ENCODE results near the gene NUDT8.
"Not testable (repeated sequence)": the region's sequence is repeated elsewhere in the genome, so short reads cannot be mapped to it uniquely, and the experiment has no call there.

The NUDT8 gene

DNA sequence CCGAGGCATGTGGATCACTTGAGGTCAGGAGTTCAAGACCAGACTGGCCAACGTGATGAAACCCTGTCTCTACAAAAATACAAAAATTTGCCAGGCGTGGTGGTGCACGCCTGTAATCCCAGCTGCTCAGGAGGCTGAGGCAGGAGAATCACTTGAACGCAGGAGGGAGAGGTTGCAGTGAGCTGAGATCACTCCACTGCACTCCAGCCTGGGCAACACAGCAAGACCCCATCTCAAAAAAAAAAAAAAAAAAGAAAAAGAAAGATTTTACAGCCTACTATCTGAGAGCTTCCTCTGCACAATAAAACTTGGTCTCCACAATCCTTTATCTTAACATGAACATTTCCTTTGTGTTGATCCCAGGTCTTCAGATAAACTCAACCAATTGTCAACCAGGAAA is 31.0 kb upstream of the NUDT8 start:
- DNase-seq = not testable (repeated sequence)

DNA sequence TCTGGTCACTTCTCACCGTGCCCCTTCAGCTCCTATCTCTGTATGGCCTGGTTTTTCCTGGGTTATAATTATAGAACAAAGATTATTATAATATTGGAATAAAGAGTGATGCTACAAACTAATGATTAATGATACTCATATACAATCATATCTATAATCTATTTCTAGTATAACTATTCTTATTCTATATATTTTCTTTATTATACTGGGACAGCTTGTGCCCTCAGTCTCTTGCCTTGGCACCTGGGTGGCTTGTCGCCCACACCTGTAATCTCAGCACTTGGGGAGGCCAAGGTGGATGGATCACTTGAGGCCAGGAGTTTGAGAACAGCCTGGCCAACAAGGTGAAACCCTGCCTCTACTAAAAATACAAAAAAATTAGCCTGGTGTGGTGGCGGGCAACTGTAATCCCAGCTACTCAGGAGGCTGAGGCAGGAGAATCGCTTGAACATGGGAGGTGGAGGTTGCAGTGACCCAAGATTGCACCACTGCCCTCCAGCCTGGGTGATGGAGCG is 30.0 kb upstream of the NUDT8 start:
- DNase-seq = not testable (repeated sequence)

- DNase-seq = no peak
Measured at GRCh38 chr11:67657300-67657699, 27.6 kb upstream of the NUDT8 start.

DNA sequence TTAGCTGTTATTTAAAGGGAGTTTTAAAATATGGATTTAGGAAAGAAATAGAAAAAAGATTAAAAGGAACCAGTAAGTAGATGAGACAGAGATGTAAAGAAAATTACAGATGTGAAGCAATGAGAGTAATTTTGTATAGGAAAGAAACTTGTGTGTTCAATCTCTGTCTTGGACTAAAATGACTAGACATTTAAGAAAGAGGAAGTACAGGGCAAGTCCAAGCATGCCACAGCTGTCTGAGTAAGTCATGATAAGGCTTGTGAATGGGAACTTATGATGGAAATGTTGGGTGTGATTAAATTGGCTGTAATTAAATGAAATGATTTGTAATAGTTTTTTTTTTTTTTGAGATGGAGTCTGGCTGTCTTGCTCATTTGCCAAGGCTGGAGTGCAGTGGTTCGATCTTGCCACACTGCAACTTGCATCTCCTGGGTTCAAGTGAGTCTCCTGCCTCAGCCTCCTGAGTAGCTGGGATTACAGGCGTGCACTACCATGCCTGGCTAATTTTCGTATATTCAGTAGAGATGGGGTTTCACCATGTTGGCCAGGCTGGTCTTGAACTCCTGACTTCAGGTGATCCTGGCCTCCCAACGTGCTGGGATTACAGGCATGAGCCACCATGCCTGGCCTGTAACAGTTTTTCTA is 26.7 kb upstream of the NUDT8 start:
- no peak for DNase-seq

GRCh38 chr11:67654225-67654624 is 24.5 kb upstream of the NUDT8 start:
- DNase-seq = no peak

- no peak for DNase-seq
Measured at GRCh38 chr11:67652965-67653845, 23.5 kb upstream of the NUDT8 start.

DNA sequence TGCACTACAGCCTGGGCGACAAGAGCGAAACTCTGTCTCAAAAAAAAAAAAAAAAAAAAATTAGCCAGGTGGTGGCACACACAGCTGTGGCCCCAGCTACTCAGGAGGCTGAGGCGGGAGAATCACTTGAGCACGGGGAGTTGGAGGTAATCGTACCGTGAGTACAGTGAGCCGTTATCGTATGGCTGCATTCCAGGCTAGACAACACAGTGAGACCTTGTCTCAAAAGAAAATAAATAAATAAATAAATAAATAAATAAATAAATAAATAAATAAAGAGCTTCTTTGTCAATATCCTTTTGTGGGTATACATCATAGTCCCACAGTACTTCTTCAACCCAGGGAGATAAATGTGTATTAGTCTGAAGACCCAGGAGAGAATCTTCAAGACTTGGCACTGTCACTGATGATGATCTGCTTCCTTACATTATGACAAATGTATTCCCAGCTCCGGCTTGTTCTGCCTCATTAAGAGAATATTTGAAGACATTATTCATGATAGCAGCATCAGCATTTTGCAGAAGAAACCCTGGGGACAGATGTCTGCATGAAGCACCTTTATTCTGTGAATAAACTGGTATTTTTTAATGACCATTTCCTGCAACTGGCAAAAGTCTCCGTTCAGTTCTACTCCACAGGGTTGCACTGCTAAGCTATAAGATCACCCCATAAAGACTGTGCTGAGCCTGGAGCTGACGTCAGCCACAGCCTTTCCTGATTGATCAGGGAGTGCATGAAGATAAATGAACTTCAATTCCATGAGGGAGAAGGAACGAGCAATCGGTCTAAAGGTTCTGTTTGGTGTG is 22.4 kb upstream of the NUDT8 start:
- no peak for DNase-seq

DNA sequence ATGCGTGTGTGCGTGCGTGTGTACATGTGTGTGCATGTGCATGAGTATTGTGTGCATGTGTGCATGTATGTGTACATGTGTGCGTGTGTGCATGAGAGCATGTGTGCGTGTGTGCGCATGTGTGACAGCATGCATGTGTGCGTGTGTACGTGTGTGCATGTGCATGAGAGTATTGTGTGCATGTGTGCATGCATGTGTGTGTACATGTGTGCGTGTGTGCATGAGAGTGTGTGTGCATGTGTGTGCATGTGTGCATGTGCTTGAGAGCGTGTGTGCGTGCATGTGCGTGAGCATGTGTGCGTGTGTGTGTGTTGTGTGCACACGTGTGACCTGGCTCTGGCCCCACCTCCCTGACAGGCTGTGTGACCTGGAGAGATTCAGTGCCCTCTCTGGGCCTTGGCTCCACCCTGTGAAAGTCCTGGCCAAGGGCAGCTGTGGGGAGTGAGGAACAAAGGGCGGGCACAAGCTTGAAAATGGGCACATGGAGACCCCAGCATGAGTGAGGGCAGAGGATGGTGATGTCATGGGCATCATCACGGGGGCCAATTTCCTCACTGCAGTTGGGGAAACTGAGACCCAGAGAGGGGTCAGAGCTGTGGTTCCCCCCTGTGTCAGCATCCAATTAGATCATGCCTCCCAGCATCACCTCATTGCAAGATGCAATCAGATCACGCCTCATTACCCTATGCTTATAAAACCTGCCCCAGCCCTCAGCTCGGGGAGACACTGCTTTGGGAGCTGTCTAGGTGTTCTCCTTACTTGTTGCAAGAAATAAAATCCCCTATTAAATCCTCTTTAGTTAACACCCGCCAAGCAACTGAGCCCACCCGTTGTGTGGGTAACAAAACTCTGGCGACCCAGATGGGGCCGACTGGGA is 20.1 kb upstream of the NUDT8 start:
- DNase-seq = no peak

DNA sequence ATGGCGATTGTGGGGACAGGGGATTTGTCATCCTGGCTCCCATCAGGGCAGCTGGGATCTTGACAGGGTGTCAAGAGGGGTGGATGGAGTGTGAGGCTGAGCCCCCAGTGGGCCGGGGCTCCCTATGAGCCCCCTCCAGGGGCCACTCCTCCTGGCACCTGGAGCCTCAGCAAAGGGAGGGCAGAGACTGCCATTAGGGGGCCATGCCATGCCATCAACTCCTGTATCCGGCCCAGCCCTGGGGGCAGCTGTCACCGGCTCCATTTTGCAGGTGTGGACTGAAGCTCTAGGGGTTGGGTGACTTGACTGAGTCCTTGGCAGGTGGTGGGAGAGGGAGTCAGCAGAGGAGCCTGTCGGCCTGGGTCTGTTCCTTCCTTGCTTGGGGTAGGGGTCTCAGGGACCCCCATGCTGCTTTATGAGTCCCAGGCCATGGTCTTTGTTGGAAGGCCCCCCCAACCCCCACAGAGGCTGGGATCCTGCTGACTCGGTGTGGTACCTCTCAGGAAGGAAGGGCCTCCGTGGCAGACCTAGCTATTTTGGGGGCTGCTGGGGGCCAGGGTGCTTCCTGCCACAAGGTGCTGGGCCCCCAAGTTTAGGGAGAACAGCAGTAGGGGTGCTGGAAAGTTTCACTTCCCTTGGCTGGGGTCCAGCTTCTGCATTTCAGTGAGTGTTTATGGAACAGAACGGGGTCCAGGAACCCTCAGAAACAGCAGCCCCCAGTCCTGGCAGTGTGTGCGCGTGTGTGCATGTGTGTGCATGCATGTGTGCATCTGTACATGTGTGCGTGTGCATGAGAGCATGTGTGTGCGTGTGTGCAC is 19.3 kb upstream of the NUDT8 start:
- DNase-seq = peak in 7 of 56 donors; percentile 6 to 35 (median 15)

DNA sequence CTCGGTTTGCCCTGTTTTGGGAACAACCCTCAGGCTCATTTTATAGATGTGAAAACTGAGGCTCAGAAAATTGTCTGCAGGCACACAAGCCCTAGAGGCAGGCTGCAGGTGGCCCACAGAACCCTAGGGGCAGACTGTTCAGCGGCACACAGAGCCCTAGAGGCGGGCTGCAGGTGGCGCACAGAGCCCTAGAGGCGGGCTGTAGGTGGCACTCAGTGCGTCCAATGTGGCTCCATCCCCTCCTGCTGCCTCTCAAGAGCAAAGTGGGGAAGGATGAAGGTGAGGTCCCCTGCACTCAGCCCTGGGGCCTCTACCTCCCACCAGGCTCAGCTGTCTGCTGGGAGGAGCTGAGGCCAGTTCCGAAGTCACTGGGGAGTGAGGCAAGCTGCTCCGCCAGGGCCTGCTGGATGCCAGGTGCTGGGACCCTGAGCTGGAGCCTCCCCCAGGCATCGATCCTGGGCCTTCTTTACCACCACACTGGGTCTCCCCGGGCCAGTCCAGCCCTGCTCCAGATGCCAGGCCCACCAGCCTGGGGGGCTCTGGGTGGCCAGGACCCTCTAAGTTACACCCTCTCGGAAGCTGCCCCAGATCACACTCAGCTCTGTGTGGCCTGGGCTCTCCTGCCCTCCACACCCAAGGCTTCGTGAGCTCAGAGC is 18.5 kb upstream of the NUDT8 start:
- no peak for DNase-seq

DNA sequence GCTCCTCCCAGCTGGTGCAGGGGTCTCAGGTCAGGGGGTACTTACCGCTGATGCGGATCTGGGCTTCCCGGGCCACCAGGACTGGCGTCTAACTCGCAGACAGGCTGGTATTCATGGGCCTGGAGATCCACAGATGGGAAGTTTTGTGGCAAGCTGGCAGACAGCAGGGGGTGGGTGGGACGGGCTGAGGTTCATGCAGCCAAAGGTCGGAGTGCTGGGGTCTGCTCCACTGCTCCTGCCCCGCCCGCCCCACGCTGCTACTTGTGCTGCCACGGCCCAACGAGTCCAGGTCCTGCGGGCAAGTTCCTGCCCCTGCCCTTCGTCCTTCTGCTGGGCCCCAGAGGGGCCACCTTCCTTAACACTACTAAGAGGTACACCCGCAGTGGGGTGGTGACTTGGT is 17.7 kb upstream of the NUDT8 start:
- DNase-seq = no peak

DNA sequence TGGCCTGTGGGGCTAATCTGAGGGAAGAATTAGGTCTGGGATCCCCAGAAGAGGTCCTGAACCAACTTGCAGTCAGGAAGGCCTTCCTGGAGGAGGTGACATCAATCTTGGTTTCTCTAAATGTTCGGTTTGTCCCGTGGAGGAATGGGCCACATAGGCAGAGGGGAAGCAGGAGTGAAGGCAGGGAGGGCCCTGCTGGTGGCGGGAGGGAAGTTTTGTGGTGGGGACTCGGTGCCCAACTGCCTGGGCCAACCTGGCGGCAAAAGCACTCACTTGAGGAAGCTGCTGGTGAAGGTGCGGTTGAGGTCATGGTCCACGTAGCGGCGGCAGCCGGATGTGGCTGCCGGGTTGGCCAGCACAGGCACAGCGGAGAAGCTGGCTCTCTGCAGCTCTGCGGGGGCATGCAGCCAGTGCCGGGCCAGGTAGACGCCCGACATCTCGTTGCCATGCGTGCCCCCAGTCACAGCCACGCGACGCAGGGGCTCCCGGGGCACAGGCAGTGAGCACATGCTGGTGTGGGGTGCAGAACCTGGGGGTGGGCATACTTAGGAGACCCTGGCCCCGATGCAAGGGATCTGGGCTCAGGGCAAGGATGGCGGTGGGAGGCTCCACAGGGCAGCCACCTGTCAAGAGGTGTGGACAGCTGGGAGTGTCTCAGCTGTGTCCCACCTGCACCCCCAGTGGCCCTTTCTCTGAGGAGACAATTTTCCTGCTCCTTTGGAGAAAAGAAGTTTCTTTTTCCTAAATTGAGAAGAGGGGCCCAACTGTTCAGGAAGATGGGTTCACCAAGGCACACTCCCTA is 17.0 kb upstream of the NUDT8 start:
- no peak for DNase-seq

- no peak for DNase-seq
Measured at GRCh38 chr11:67645521-67646461, 16.1 kb upstream of the NUDT8 start.

DNA sequence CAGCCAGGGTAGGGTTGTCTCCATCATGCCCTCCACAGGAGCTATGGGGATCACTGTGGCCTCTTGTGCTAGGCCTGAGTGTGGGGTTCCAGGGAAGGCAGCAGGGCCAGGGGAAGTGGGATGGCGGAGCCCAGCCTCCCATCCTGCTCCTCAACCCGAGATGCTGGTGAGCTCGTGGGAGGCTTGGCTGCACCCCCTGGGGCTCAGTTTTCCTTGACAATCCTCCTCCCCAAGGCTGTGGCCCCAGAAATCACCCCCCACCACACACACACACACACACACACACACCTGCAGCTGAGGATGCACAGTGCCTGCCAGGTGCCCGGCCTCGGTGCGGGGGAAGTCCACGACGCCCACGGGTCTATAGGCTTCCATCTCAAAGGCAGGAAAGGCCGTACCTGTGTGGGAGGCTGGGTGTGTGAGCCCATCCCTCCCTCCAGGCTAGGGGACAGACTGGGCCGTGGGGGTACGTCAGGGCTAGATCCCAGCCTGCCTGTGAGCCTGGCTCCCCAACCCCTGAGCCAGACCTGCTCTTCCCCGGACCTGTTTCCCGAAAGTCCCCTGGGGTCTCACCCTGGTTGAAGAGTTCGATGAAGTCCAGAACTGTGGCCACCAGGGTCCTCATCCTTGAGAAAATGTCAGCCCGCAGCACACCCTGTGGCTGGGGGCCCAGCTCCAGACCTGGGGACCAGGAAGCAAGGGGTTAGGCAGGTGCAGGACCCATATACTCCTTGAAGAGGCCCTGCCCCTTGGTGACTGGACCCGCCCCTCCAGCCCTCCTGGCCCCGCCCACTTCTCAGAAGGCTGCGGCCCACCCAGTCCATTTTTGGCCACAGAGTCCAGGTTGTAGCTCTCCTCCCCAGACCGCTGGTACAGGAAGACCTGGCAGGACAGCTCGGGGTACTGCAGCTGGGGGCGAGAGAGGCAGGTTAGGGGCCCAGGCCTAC is 15.0 kb upstream of the NUDT8 start:
- DNase-seq = no peak

- no peak for DNase-seq
Measured at GRCh38 chr11:67644042-67644441, 14.3 kb upstream of the NUDT8 start.

Data from nucleus accumbens (tissue), 56 donors.